ENCODE data around the gene TRMT11. TPM values are rescaled to one million over a fixed set of nuclear protein-coding genes. Genes with fewer than 3 reads are reported as not detected.

TRMT11 gene
- total and polyA plus RNA-seq, 2 of the 13 experiments (the other 11 are each of a cell fraction or from before 2014, with no cell fraction given): 42.2 to 81.9 TPM

GRCh38 chr6:125956506-125957390, 29.6 kb upstream of the TRMT11 start, which contains the start of gene HINT3 (continued):
- peak; percentile 70; the same call in 1 of the 2 replicates for TF ChIP-seq ZNF609 (CRISPR knock-in tag; IDR thresholded peaks at IDR 0.05; ENCODE audit: borderline replicate concordance)
- TF ChIP-seq BHLHE40 (IDR thresholded peaks at IDR 0.05; ENCODE audit: low read length): no peak
- TF ChIP-seq ATAD3A (CRISPR knock-in tag; IDR thresholded peaks at IDR 0.05): no peak
- peak; percentile 87 for TF ChIP-seq ZBTB38 (CRISPR knock-in tag; IDR thresholded peaks at IDR 0.05)
- peak; percentile 88 for TF ChIP-seq NAIF1 (CRISPR knock-in tag; IDR thresholded peaks at IDR 0.05; ENCODE audit: borderline replicate concordance)
- peak; percentile 94 for TF ChIP-seq RXRA (CRISPR knock-in tag; IDR thresholded peaks at IDR 0.05)
- no peak for TF ChIP-seq CHD2 (IDR thresholded peaks at IDR 0.05; ENCODE audit: low read depth, low read length)
- TF ChIP-seq ZNF280B (CRISPR knock-in tag; IDR thresholded peaks at IDR 0.05; ENCODE audit: borderline replicate concordance): peak; percentile 98
- peak; percentile 99 for TF ChIP-seq ZNF337 (CRISPR knock-in tag; IDR thresholded peaks at IDR 0.05; ENCODE audit: borderline replicate concordance, low read depth)
- no peak for TF ChIP-seq ZBTB3 (CRISPR knock-in tag; IDR thresholded peaks at IDR 0.05; ENCODE audit: borderline replicate concordance, low read depth)
- TF ChIP-seq ARNT (IDR thresholded peaks at IDR 0.05): no peak
- peak; percentile 79; the same call in 1 of the 2 replicates for TF ChIP-seq ZFP1 (CRISPR knock-in tag; IDR thresholded peaks at IDR 0.05)
- no peak for TF ChIP-seq PHB2 (IDR thresholded peaks at IDR 0.05; ENCODE audit: partially characterized antibody)
- TF ChIP-seq ZNF432 (CRISPR knock-in tag; IDR thresholded peaks at IDR 0.05; ENCODE audit: borderline replicate concordance): no peak
- TF ChIP-seq ZNF10 (CRISPR knock-in tag; IDR thresholded peaks at IDR 0.05; ENCODE audit: borderline replicate concordance, low read depth): no peak
- TF ChIP-seq, protein P1, sequence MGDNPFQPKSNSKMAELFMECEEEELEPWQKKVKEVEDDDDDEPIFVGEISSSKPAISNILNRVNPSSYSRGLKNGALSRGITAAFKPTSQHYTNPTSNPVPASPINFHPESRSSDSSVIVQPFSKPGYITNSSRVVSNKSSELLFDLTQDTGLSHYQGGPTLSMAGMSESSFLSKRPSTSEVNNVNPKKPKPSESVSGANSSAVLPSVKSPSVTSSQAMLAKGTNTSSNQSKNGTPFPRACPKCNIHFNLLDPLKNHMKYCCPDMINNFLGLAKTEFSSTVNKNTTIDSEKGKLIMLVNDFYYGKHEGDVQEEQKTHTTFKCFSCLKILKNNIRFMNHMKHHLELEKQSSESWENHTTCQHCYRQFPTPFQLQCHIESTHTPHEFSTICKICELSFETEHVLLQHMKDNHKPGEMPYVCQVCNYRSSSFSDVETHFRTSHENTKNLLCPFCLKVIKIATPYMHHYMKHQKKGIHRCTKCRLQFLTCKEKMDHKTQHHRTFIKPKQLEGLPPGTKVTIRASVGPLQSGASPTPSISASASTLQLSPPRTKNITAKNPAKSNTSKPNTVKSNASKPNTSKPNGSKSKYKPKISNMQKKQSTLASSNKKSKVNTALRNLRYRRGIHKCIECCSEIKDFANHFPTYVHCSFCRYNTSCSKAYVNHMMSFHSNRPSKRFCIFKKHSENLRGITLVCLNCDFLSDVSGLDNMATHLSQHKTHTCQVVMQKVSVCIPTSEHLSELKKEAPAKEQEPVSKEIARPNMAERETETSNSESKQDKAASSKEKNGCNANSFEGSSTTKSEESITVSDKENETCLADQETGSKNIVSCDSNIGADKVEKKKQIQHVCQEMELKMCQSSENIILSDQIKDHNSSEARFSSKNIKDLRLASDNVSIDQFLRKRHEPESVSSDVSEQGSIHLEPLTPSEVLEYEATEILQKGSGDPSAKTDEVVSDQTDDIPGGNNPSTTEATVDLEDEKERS (CRISPR knock-in tag; IDR thresholded peaks at IDR 0.05): peak; percentile 97
- TF ChIP-seq, protein P2, sequence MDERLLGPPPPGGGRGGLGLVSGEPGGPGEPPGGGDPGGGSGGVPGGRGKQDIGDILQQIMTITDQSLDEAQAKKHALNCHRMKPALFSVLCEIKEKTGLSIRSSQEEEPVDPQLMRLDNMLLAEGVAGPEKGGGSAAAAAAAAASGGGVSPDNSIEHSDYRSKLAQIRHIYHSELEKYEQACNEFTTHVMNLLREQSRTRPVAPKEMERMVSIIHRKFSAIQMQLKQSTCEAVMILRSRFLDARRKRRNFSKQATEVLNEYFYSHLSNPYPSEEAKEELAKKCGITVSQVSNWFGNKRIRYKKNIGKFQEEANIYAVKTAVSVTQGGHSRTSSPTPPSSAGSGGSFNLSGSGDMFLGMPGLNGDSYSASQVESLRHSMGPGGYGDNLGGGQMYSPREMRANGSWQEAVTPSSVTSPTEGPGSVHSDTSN (CRISPR knock-in tag; IDR thresholded peaks at IDR 0.05): no peak
- TF ChIP-seq RFX1 (IDR thresholded peaks at IDR 0.05): no peak

Measured in HepG2 (cell line).